Activated naive CD8-positive, alpha-beta T cell (primary cell): Measurements from ENCODE around the gene SETD9.

Experiments used
- H3K27ac Mint-ChIP-seq: one replicate; pipeline ENCODE4 v1.8.0; 2021; ENCODE audit warnings: mixed read lengths
- H3K27me3 Mint-ChIP-seq: one replicate; pipeline ENCODE4 v1.8.0; 2021; ENCODE audit warnings: mixed read lengths
- H3K36me3 Mint-ChIP-seq: one replicate; pipeline ENCODE4 v1.8.0; 2021; ENCODE audit warnings: mixed read lengths
- H3K4me1 Mint-ChIP-seq: one replicate; pipeline ENCODE4 v1.8.0; 2021; ENCODE audit warnings: low read depth, mixed read lengths
- H3K4me3 Mint-ChIP-seq: one replicate; pipeline ENCODE4 v1.8.0; 2021; ENCODE audit warnings: mild to moderate bottlenecking, mixed read lengths
- H3K9me3 Mint-ChIP-seq: one replicate; pipeline ENCODE4 v1.8.0; 2021; ENCODE audit warnings: low read depth, mixed read lengths

SETD9 gene

DNA sequence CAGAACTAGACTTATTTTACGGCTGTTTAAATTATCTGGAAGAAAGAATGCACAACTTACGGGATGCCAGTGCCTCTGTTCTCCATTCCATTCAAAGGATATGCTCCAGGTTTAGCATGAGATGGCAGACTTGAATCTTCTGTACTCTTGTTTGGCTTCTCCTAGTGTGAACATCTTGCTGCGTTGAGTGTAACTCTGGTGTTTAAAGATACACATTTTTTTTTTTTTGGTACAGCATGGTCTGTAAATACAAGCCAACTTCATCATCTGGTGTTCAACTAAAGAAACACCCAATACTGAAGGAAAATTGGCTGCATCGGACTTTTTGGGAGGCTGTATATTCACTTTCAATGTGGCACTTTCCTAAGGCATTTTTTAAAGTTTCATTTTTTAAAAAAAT lies 49.9 kb downstream of the SETD9 start:
- Mint-ChIP-seq H3K4me3 (no peak overlapping the region), H3K36me3 (no peaks in the 10 kb centered on the region), H3K27me3 (peaks cover 25% of the 10 kb centered on the region), H3K9me3 (no peaks in the 10 kb centered on the region), H3K27ac (no peak overlapping the region), H3K4me1 (no peaks in the 10 kb centered on the region)

DNA sequence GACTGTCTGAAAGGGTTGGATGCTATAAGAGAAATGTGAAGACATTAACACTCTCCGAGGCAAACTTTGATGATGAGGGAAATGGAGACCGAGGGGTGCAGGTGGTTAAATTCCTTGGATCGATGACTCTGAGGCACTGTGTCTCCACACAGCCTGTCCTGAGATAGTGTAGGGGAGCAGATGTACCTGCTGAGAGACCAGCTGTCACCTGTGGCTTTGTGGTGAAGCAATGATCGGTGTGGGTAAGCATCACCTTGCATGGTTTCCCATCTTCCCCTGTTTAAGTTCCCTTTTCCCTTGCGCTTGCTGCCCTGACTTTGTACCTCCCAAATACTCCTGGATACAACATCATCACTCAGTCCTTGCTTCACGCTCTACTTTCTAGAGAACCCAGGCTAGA lies 52.4 kb downstream of the SETD9 start:
- peaks cover 22% of the 10 kb centered on the region for H3K27me3 Mint-ChIP-seq
- H3K9me3 Mint-ChIP-seq, result no peaks in the 10 kb centered on the region
- H3K4me1 Mint-ChIP-seq, result no peaks in the 10 kb centered on the region
- no peak overlapping the region for H3K4me3 Mint-ChIP-seq
- no peaks in the 10 kb centered on the region for H3K36me3 Mint-ChIP-seq
- H3K27ac Mint-ChIP-seq, result no peak overlapping the region

DNA sequence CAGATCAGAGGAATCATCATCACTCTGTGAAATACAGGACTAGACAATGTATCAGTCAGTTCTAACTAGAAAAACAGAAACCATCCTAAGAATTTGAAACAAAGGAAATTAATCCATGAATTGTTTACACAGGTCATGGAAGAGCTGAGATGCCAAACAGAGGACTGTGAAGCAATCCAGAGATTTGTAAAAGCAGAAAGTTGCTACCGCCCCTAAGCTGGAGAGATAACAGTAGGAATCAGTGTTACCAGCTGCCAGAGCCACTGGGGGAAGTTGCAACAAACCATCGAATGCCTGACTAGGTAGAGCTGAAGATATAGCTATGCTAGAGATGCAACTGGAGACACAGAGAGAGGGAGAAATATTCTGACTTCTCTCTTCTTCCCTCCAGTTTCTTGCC lies 52.9 kb downstream of the SETD9 start:
- H3K4me3 Mint-ChIP-seq, result no peak overlapping the region

DNA sequence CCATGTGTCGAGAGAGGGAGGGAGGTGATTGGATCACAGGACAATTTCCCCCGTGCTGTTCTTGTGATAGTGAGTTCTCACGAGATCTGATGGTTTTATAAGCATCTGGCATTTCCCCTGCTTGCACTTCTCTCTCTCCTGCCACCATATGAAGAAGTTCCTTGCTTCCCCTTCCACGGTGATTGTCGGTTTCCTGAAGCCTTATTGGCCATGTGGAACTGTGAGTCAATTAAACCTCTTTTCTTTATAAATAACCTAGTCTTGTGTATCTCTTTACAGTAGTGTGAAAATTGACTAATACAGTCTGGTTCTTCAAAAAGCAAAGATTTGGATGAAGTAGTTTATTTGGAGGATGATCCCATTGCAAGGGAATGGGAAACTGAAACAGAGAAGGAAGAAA lies 53.9 kb downstream of the SETD9 start:
- Mint-ChIP-seq H3K4me3 (no peak overlapping the region), H3K9me3 (no peaks in the 10 kb centered on the region), H3K36me3 (no peaks in the 10 kb centered on the region), H3K27me3 (peaks cover 21% of the 10 kb centered on the region), H3K4me1 (no peaks in the 10 kb centered on the region), H3K27ac (no peak overlapping the region)

More for the DNA sequence above, 52.9 kb downstream of the SETD9 start:
- H3K4me1 Mint-ChIP-seq, result no peaks in the 10 kb centered on the region
- H3K9me3 Mint-ChIP-seq, result no peaks in the 10 kb centered on the region
- no peaks in the 10 kb centered on the region for H3K36me3 Mint-ChIP-seq
- H3K27me3 Mint-ChIP-seq, result peaks cover 21% of the 10 kb centered on the region
- no peak overlapping the region for H3K27ac Mint-ChIP-seq

DNA sequence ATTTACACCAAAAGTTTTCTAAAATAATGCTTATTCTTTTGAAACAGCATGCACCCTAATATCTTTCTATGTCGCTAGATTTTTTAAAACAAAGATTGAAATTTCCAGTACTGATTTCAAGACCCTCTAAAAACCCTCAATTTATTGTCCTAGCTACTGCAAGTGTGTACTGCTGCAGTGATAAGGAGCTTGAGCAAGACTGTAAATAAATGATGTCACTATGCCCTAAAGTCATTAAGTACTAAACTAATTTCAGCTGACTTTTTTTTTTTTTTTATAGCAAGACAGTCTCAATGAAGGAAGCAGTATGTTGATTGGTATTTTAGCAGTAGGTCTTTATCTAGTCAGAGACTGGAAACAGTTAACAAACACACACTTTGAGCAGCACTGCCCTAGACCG lies 54.8 kb downstream of the SETD9 start:
- Mint-ChIP-seq H3K4me1 (no peaks in the 10 kb centered on the region), H3K27ac (no peak overlapping the region), H3K36me3 (no peaks in the 10 kb centered on the region), H3K9me3 (no peaks in the 10 kb centered on the region), H3K27me3 (peaks cover 18% of the 10 kb centered on the region), H3K4me3 (no peak overlapping the region)
